HepG2 (cell line): ENCODE data around the gene SAMD10. TPM values are rescaled to one million over a fixed set of nuclear protein-coding genes. Genes with fewer than 3 reads are reported as not detected.
A peak's percentile ranks its signal among the peaks of the same experiment; 100 is the strongest.

Source experiments
- EHMT2 ChIP-seq: fragments of 200-600 bp; sonication (generic); IDR thresholded peaks from 2 replicates; pipeline ENCODE4 v1.7.0; 2017; ENCODE audit warnings: antibody characterized with exemption, low read depth, low read length, borderline replicate concordance
- MIER3 ChIP-seq: IDR thresholded peaks from 2 replicates; pipeline ENCODE4 v1.6.1; 2016; ENCODE audit warnings: missing compliant biosample characterization, borderline replicate concordance
- MIXL1 ChIP-seq: IDR thresholded peaks from 2 replicates; pipeline ENCODE4 v1.6.1; 2016
- POGK ChIP-seq: sonication (generic); formaldehyde crosslinking; conservative IDR thresholded peaks from 2 replicates; pipeline ENCODE4 v1.8.0; 2022; ENCODE audit warnings: mild to moderate bottlenecking, moderate library complexity, missing genetic modification reagents
- RARA ChIP-seq: IDR thresholded peaks from 2 replicates; pipeline ENCODE4 v1.6.1; 2016; ENCODE audit warnings: missing genetic modification reagents, missing compliant biosample characterization
- RNF2 ChIP-seq: fragments of 450-650 bp; conservative IDR thresholded peaks from 2 replicates; pipeline ENCODE4 v1.6.1; 2016; ENCODE audit warnings: low read depth
- SAP130 ChIP-seq: IDR thresholded peaks from 2 replicates; pipeline ENCODE4 v1.6.1; 2016; ENCODE audit warnings: low read depth
- ZBTB20 ChIP-seq: sonication (generic); formaldehyde crosslinking; IDR thresholded peaks from 2 replicates; pipeline ENCODE4 v1.8.1; 2023; ENCODE audit warnings: missing genetic modification reagents, low read depth, mild to moderate bottlenecking, borderline replicate concordance
- ZBTB34 ChIP-seq: sonication (generic); formaldehyde crosslinking; IDR thresholded peaks from 2 replicates; pipeline ENCODE4 v1.8.0; 2022; ENCODE audit warnings: mild to moderate bottlenecking, missing genetic modification reagents
- ZFY ChIP-seq: sonication (generic); formaldehyde crosslinking; IDR thresholded peaks from 2 replicates; pipeline ENCODE4 v1.4.0; 2020; ENCODE audit warnings: missing genetic modification reagents
- ZMAT5 ChIP-seq: sonication (generic); formaldehyde crosslinking; IDR thresholded peaks from 2 replicates; pipeline ENCODE4 v1.5.0; 2020; ENCODE audit warnings: mild to moderate bottlenecking, low read depth, missing genetic modification reagents, borderline replicate concordance
- ZNF263 ChIP-seq: sonication (generic); formaldehyde crosslinking; IDR thresholded peaks from 2 replicates; pipeline ENCODE4 v1.4.0; 2020; ENCODE audit warnings: missing genetic modification reagents
- ZNF337 ChIP-seq: sonication (generic); formaldehyde crosslinking; IDR thresholded peaks from 2 replicates; pipeline ENCODE4 v1.5.1; 2020; ENCODE audit warnings: missing genetic modification reagents, low read depth, mild to moderate bottlenecking, borderline replicate concordance
- ZNF740 ChIP-seq: sonication (generic); formaldehyde crosslinking; IDR thresholded peaks from 2 replicates; pipeline ENCODE4 v1.4.0; 2020; ENCODE audit warnings: missing genetic modification reagents
- ZSCAN12 ChIP-seq: sonication (generic); formaldehyde crosslinking; IDR thresholded peaks from 2 replicates; pipeline ENCODE4 v1.9.0; 2021; ENCODE audit warnings: mild to moderate bottlenecking, missing genetic modification reagents
- polyA plus RNA-seq, 8 experiments: library from polyadenylated mRNA; depleted of rRNA in 3 of 8; stranded (reverse) in 7 of 8; unstranded in 1 of 8; fragments of >200 nt; fragmentation: Illumina TruSeq in 4 of 8; extraction: Trizol in 4 of 8; gene quantifications; 2 replicates each; pipeline versions ENCODE4 v1.2.1 to v1.2.3, GENCODE V29; 2011 to 2016; ENCODE audit warnings: low read depth in 4 of 8, missing spikeins in 1 of 8, mixed read lengths in 1 of 8; ENCODE audit not compliant: insufficient read depth in 1 of 8
- total RNA-seq, 5 experiments: library from RNA; depleted of rRNA; stranded (reverse); fragments of >200 nt; fragmentation: Illumina TruSeq; extraction: Trizol; gene quantifications; 2 replicates each; pipeline ENCODE4 v1.2.3, GENCODE V29; 2016; ENCODE audit warnings: low read depth in 1 of 5
- TF ChIP-seq, protein P1 (sequence below): sonication (generic); formaldehyde crosslinking; IDR thresholded peaks from 2 replicates; pipeline ENCODE4 v1.4.0; 2020; ENCODE audit warnings: missing genetic modification reagents
- TF ChIP-seq, protein P2 (sequence below): sonication (generic); formaldehyde crosslinking; IDR thresholded peaks from 2 replicates; pipeline ENCODE4 v1.4.0; 2020; ENCODE audit warnings: missing genetic modification reagents

Gene SAMD10
- total and polyA plus RNA-seq, 2 of the 13 experiments (the other 11 are each of a cell fraction or from before 2014, with no cell fraction given): 6.1 to 11.0 TPM

DNA sequence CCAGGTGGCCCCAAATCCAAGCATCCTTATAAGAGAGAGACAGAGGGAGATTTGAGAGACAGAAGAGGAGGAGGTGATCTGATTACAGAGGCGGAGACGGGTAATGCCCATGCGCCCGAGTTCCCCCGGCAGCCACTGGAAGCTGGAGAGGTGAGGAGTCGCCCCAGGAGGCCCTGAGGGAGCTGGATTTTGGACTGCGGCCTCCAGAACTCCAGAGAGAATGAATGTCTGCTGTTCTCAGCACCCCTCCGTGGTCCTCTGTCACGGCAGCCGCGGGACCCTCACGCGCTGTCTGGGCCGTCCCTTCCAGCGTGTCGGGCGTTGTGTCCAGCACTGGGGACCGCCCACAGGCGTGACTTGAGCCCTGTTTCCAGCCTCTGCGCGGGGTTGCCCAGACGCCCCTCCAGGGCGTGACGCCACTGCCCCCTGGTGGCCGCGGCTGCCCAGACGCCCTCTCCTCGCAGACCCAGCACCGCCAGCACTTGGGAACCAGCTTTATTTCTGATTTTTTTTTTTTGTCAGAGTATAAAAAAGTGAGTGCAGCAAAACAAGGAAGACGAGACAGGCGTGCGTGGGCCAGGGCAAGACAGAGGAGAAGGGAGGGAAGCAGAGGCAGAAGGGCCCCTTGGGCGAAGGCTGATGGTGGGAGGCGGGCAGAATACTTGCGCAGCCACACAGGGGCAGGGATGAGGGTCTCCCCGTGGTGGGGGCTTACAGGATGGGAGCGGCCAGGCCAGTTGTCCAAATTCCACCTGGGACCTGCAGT, 5.6 kb downstream of the SAMD10 start (continued):
- TF ChIP-seq POGK (CRISPR knock-in tag) (peak; percentile 95), ZBTB20 (CRISPR knock-in tag) (peak; percentile 64; the same call in 1 of the 2 replicates), MIXL1 (CRISPR knock-in tag) (peak; percentile 87; the same call in 1 of the 2 replicates), RARA (peak; percentile 59), MIER3 (CRISPR knock-in tag) (peak; percentile 89; the same call in 1 of the 2 replicates), ZNF263 (CRISPR knock-in tag) (peak; percentile 79), ZSCAN12 (CRISPR knock-in tag) (0 out of 2 replicates have a peak, but pooled peaks have one; percentile 89), ZMAT5 (no peak), ZNF337 (CRISPR knock-in tag) (no peak), EHMT2 (no peak), ZBTB34 (no peak), SAP130 (CRISPR knock-in tag) (peak; percentile 97), ZFY (CRISPR knock-in tag) (peak; percentile 72), RNF2 (peak; percentile 84; the same call in 1 of the 2 replicates), ZNF740 (CRISPR knock-in tag) (peak; percentile 73; the same call in 1 of the 2 replicates)
- TF ChIP-seq, protein P1, sequence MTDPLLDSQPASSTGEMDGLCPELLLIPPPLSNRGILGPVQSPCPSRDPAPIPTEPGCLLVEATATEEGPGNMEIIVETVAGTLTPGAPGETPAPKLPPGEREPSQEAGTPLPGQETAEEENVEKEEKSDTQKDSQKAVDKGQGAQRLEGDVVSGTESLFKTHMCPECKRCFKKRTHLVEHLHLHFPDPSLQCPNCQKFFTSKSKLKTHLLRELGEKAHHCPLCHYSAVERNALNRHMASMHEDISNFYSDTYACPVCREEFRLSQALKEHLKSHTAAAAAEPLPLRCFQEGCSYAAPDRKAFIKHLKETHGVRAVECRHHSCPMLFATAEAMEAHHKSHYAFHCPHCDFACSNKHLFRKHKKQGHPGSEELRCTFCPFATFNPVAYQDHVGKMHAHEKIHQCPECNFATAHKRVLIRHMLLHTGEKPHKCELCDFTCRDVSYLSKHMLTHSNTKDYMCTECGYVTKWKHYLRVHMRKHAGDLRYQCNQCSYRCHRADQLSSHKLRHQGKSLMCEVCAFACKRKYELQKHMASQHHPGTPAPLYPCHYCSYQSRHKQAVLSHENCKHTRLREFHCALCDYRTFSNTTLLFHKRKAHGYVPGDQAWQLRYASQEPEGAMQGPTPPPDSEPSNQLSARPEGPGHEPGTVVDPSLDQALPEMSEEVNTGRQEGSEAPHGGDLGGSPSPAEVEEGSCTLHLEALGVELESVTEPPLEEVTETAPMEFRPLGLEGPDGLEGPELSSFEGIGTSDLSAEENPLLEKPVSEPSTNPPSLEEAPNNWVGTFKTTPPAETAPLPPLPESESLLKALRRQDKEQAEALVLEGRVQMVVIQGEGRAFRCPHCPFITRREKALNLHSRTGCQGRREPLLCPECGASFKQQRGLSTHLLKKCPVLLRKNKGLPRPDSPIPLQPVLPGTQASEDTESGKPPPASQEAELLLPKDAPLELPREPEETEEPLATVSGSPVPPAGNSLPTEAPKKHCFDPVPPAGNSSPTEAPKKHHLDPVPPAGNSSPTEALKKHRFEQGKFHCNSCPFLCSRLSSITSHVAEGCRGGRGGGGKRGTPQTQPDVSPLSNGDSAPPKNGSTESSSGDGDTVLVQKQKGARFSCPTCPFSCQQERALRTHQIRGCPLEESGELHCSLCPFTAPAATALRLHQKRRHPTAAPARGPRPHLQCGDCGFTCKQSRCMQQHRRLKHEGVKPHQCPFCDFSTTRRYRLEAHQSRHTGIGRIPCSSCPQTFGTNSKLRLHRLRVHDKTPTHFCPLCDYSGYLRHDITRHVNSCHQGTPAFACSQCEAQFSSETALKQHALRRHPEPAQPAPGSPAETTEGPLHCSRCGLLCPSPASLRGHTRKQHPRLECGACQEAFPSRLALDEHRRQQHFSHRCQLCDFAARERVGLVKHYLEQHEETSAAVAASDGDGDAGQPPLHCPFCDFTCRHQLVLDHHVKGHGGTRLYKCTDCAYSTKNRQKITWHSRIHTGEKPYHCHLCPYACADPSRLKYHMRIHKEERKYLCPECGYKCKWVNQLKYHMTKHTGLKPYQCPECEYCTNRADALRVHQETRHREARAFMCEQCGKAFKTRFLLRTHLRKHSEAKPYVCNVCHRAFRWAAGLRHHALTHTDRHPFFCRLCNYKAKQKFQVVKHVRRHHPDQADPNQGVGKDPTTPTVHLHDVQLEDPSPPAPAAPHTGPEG (CRISPR knock-in tag): 0 out of 2 replicates have a peak, but pooled peaks have one; percentile 65
- TF ChIP-seq, protein P2, sequence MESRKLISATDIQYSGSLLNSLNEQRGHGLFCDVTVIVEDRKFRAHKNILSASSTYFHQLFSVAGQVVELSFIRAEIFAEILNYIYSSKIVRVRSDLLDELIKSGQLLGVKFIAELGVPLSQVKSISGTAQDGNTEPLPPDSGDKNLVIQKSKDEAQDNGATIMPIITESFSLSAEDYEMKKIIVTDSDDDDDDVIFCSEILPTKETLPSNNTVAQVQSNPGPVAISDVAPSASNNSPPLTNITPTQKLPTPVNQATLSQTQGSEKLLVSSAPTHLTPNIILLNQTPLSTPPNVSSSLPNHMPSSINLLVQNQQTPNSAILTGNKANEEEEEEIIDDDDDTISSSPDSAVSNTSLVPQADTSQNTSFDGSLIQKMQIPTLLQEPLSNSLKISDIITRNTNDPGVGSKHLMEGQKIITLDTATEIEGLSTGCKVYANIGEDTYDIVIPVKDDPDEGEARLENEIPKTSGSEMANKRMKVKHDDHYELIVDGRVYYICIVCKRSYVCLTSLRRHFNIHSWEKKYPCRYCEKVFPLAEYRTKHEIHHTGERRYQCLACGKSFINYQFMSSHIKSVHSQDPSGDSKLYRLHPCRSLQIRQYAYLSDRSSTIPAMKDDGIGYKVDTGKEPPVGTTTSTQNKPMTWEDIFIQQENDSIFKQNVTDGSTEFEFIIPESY (CRISPR knock-in tag): peak; percentile 99
